ENCODE measurements around the gene ARL13B. TPM values are rescaled to one million over a fixed set of nuclear protein-coding genes. Genes with fewer than 3 reads are reported as not detected.

The ARL13B gene
- total and polyA plus RNA-seq, 2 donors (not counting 3 experiments of a cell fraction or from before 2014, with no cell fraction given) = 3.8 to 8.6 TPM

GRCh38 chr3:94065122-94065521 lies 85.2 kb downstream of the ARL13B start:
- no peak overlapping the region for H2AFZ ChIP-seq (ENCODE audit: low read depth, low read length)
- H3K4me2 ChIP-seq (ENCODE audit: insufficient read depth, low read length) = no peak overlapping the region
- H3K9me1 ChIP-seq (replicated peaks; ENCODE audit: control insufficient read depth, extremely low read depth, insufficient read depth, low read length) = no peaks in the 10 kb centered on the region
- peaks cover 10% of the 10 kb centered on the region for H3K79me2 ChIP-seq (ENCODE audit: control insufficient read depth, insufficient read depth, low read length)
- no peak for DNase-seq (ENCODE audit: low read depth, low spot score)
- no TSS peak for BruUV-seq (replicated peaks)
- H3K27me3 ChIP-seq (ENCODE audit: control insufficient read depth in 2 of 2, insufficient read depth in 2 of 2, low read length in 2 of 2) = no peaks in the 10 kb centered on the region
- H3K4me3 ChIP-seq (replicated peaks in 1 of 3; ENCODE audit: insufficient read depth in 1 of 3, low read depth in 1 of 3, low read length in 3 of 3) = no peak overlapping the region
- H3K36me3 ChIP-seq (ENCODE audit: control insufficient read depth in 2 of 2, extremely low read depth in 1 of 2, insufficient read depth in 2 of 2, low read length in 2 of 2) = peaks cover 0 to 2% of the 10 kb centered on the region in 2 experiments
- no peak overlapping the region for H3K27ac ChIP-seq (ENCODE audit: insufficient read depth, low read depth, low read length)
- dilution Hi-C loops (cut with MboI; ENCODE audit: extremely low pct_ligation_motif_present, low sequenced_read_pairs) = no loop called here
- peaks cover 17% of the 10 kb centered on the region for H3K4me1 ChIP-seq (ENCODE audit: control insufficient read depth, extremely low read depth, insufficient read depth, low read length)
- no peak overlapping the region for H3K9ac ChIP-seq (replicated peaks; ENCODE audit: extremely low read depth, insufficient read depth, low read length)
- intact Hi-C loops (cut with micrococcal nuclease) = loop anchor here (10.0 kb wide), 1 partner anchor 160 kb away; no protein-coding TSS in a partner anchor
- CTCF ChIA-PET = interaction anchor here (0.9 kb wide), 1 partner anchor 60 kb away, joined by 5 read pairs; no protein-coding TSS in a partner anchor
- TF ChIP-seq JUN (IDR thresholded peaks at IDR 0.05; ENCODE audit: borderline replicate concordance, insufficient read depth, insufficient read length, low read depth) = no peak
- TF ChIP-seq POLR2A (IDR thresholded peaks at IDR 0.05; ENCODE audit: low read depth, low read length) = no peak
- no peak for TF ChIP-seq MYC (IDR thresholded peaks at IDR 0.05; ENCODE audit: low read depth, low read length)
- TF ChIP-seq POLR2AphosphoS5 (IDR thresholded peaks at IDR 0.05; ENCODE audit: insufficient read depth, low read depth, low read length) = no peak
- TF ChIP-seq MAX (IDR thresholded peaks at IDR 0.05; ENCODE audit: insufficient read depth, insufficient read length) = no peak
- TF ChIP-seq GATA2 (IDR thresholded peaks at IDR 0.05; ENCODE audit: insufficient read depth, insufficient read length, low read depth, low read length) = no peak
- TF ChIP-seq FOS (IDR thresholded peaks at IDR 0.05; ENCODE audit: borderline replicate concordance, insufficient read depth, low read length) = no peak
- TF ChIP-seq EZH2 (IDR thresholded peaks at IDR 0.05; ENCODE audit: borderline replicate concordance, low read depth, low read length, severe bottlenecking) = no peak
- TF ChIP-seq CTCF (IDR thresholded peaks at IDR 0.05; ENCODE audit: extremely low read depth in 1 of 2, insufficient read depth in 1 of 2, low read depth in 1 of 2, low read length in 2 of 2) = no peak
- POLR2A ChIA-PET = interaction anchor here (0.6 kb wide), 1 partner anchor 37 kb away, joined by 4 read pairs; no protein-coding TSS in a partner anchor
- no peaks in the 10 kb centered on the region for H3K9me3 ChIP-seq (replicated peaks; ENCODE audit: control insufficient read depth, insufficient read depth, low read length)
- no peak for FAIRE-seq
- no peaks in the 10 kb centered on the region for H4K20me1 ChIP-seq (replicated peaks; ENCODE audit: control insufficient read depth, extremely low read depth, insufficient read depth, low read length)
